Measurements from ENCODE around the gene DOC2B. TPM values are rescaled to one million over a fixed set of nuclear protein-coding genes. Genes with fewer than 3 reads are reported as not detected.

The DOC2B gene
- total RNA-seq = not detected
- polyA plus RNA-seq = not detected

DNA sequence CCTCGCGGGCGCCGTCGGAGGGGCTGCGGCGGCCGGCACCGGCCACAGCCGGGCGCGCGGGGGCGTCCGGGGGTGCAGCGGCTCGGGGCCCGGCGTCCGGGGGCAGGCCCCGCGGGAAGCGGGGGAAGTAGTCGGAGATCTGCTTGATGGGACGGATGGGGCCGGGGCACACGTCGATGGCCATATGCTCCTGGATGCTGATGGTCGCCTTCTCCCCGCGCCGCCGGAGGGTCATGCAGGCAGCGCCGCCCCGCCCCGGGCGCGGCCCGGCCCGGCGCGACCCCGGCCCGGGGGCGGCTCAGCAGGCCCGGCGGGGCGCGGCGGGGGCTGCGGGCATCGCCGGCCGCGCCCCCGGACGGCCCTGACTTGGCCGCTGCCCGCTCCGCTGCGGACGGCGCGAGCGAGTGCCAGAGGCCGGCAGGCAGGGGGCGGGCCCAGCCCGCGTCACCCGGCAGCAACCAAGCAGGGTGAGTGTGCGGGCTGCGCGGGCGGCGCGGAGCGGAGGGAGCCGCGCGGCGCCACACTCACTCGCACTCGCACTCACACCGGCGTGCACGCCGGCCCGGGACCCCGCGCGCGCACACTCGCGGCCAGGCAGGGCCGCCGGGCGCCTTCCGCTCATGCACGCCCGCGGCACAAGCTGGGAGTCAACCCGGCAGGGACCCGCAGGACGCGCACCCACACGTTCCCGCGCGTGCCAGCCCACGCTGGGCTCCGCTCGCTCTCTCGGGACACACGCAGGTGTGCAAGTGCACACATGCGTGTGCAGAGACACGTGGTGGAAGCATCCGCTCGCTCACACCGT, at the start of gene DOC2B:
Gene DOC2B, minus strand, starts transcription at position 406 of the 805 bp plus-strand sequence. Its CDS starts 171 bp downstream, at position 235.
- H3K27ac ChIP-seq (ENCODE audit: insufficient read depth, low read length, poor library complexity, severe bottlenecking) = no peak within 1 kb of the TSS
- no peak within 1 kb of the TSS for H3K4me3 ChIP-seq (ENCODE audit: low read depth, low read length)
- peaks cover 4% of the 10 kb centered on the region for H3K4me1 ChIP-seq (ENCODE audit: control insufficient read depth, insufficient read depth, low read length, poor library complexity, severe bottlenecking)
- H3K9me3 ChIP-seq (ENCODE audit: control insufficient read depth in 2 of 2, low read length in 2 of 2) = no peaks in the 10 kb centered on the region
- Mint-ChIP-seq H3K4me1 (peaks cover 0 to 22% (median 3%) of the 10 kb centered on the region in 4 donors), H3K9me3 (peaks cover 0 to 2% (median 0%) of the 10 kb centered on the region in 7 donors), H3K36me3 (no peaks in the 10 kb centered on the region), H3K27ac (no peak within 1 kb of the TSS), H3K27me3 (peaks cover 56% of the 10 kb centered on the region), H3K4me3 (peak within 1 kb of the TSS in 3 of 4 donors; percentile 44 to 70 (median 65))
- DNase-seq = no peak
- no peaks in the 10 kb centered on the region for H3K36me3 ChIP-seq (ENCODE audit: control insufficient read depth, insufficient read depth, low read length)
- H3K27me3 ChIP-seq (ENCODE audit: control insufficient read depth, insufficient read depth, low read length) = peaks cover 2% of the 10 kb centered on the region
- ATAC-seq (ENCODE audit: low read depth in 2 of 2) = no peak

DNA sequence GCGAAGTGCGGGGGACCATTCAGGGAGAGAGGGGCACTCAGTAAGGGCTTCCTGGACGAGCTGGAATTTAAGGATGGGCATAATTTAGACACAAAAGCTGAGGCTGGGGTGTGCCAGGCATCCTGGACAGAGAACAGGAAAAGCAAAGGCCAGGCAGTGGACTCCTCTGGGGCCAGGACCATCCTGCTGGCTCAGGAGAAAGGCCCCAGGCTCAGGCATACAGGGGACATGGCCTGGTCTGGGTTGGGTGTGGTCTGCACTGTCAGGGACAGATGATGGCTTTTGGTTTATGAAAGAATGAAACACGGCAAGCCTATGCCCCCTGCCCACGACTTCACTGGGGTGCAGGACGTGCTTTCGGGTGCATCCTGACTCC, 48.9 kb upstream of the DOC2B start:
- Mint-ChIP-seq H3K27me3 (peaks cover 5% of the 10 kb centered on the region), H3K4me1 (no peaks in the 10 kb centered on the region), H3K36me3 (no peaks in the 10 kb centered on the region), H3K27ac (no peak overlapping the region), H3K4me3 (no peak overlapping the region), H3K9me3 (peaks cover 0 to 1% (median 0%) of the 10 kb centered on the region in 7 donors)
- Histone ChIP-seq H3K36me3 (ENCODE audit: control insufficient read depth, insufficient read depth, low read length) (no peaks in the 10 kb centered on the region), H3K9me3 (ENCODE audit: control insufficient read depth in 2 of 2, low read length in 2 of 2) (no peaks in the 10 kb centered on the region), H3K4me1 (ENCODE audit: control insufficient read depth, insufficient read depth, low read length, poor library complexity, severe bottlenecking) (no peaks in the 10 kb centered on the region), H3K27me3 (ENCODE audit: control insufficient read depth, insufficient read depth, low read length) (no peaks in the 10 kb centered on the region), H3K27ac (ENCODE audit: insufficient read depth, low read length, poor library complexity, severe bottlenecking) (no peak overlapping the region), H3K4me3 (ENCODE audit: low read depth, low read length) (no peak overlapping the region)
- DNase-seq = no peak
- no peak for ATAC-seq (ENCODE audit: low read depth in 2 of 2)

DNA sequence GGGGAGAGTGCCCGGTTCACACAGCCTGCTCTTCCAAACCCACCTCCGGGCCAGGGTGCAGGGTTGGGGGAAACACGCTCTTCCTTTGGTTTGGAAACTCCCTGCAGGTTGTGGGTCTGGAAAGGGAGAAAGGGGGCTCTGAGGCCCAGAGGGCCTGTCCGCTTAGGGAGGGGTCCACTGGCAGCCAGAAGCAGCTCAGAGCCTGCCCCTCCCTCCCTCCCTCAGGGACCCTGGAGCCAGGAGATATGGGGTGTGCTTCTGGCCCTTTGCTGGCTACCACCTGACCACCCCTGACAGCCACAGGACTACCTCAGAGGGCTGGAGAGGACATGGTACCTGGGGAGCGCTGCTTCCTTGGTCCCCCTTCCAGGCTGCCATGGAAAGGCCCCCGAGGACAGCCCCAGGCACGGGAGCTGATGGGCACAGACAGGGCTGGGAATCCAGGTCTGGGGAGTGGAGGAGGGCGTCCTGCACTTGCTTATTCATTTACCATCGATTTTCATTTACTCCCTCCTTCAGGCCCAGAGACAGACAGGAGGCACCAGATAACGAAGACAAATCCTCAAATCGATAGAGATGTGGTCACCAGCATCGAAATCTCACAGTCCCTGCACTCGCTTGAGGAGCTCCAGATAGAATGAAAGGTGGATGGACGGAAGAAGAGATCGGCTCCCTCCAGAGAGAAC, 48.4 kb upstream of the DOC2B start:
- Histone ChIP-seq H3K27me3 (ENCODE audit: control insufficient read depth, insufficient read depth, low read length) (no peaks in the 10 kb centered on the region), H3K9me3 (ENCODE audit: control insufficient read depth in 2 of 2, low read length in 2 of 2) (no peaks in the 10 kb centered on the region), H3K36me3 (ENCODE audit: control insufficient read depth, insufficient read depth, low read length) (no peaks in the 10 kb centered on the region), H3K27ac (ENCODE audit: insufficient read depth, low read length, poor library complexity, severe bottlenecking) (no peak overlapping the region), H3K4me1 (ENCODE audit: control insufficient read depth, insufficient read depth, low read length, poor library complexity, severe bottlenecking) (no peaks in the 10 kb centered on the region), H3K4me3 (ENCODE audit: low read depth, low read length) (no peak overlapping the region)
- DNase-seq (no peak), ATAC-seq (ENCODE audit: low read depth in 2 of 2) (no peak)
- Mint-ChIP-seq H3K27ac (no peak overlapping the region), H3K4me1 (no peaks in the 10 kb centered on the region), H3K36me3 (no peaks in the 10 kb centered on the region), H3K27me3 (peaks cover 5% of the 10 kb centered on the region), H3K9me3 (peaks cover 0 to 1% (median 0%) of the 10 kb centered on the region in 7 donors), H3K4me3 (no peak overlapping the region)

DNA sequence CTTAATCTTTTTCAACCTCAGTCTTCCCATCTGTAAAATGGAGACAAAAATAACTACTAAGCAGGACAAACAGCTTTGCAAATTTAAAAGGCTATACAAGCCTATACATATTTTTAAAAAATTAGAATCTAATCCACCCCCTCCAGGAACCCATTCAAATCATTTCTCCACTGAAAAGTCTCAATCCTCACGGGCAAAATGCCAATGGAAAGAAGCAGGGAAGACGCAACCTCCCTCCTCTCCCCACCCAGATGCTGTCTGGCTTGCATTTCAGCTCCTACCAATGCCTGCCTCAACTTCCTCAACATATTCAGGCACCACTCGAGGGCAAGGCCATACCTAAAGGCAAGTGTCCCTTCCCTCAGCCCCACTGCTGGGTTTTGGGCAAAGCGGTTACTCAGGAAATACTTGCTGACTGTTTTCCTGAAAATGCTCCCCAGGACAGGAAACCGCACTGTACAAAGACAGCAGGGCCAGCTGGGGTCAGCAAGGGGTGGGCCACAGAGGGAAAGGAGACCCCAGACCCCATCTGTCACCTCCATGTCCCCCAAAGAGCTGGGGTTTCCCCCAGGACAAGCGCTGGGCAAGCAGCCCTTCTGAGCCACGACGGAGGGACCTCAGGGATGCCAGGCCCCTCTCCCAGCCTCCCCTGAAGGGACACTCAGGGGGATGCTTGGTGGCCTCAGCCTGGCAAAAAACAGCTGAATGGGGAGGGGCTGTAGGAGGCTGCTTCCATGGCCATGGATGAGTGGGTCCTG, 47.7 kb upstream of the DOC2B start:
- ATAC-seq (ENCODE audit: low read depth in 2 of 2) = no peak

DNA sequence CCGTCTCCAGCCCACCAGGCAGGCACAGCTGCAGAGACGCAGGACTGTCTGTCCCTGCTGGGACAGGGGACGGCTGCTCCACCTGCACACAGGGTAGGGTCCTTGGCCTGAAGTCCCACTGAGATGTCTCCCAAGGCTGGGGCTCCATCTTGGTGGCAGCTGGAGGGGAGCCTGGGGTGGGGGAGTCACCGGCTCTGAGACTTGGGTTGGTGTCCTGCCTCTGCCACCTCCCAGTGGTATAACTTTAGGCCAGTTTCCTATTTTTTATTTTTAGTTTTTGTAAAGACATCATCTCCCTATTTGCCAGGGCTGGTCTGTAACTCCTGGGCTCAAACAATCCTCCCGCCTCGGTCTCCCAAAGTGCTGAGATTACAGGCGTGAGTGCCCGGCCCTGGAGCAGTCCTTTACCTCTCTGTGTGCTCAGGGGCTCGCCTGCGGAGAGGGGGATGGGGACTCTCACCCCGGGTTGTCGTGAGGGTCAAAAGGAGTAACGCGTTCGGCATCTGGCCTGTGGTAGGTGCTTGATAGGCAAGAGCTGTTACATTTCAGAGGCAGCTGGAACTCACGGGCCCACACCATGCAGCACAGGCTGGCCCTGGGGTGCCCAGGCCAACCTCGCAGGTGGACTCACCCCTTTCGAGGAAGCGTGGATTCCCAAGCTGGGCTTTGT, 46.6 kb upstream of the DOC2B start:
- Histone ChIP-seq H3K27me3 (ENCODE audit: control insufficient read depth, insufficient read depth, low read length) (no peaks in the 10 kb centered on the region), H3K4me1 (ENCODE audit: control insufficient read depth, insufficient read depth, low read length, poor library complexity, severe bottlenecking) (no peaks in the 10 kb centered on the region), H3K9me3 (ENCODE audit: control insufficient read depth in 2 of 2, low read length in 2 of 2) (no peaks in the 10 kb centered on the region), H3K27ac (ENCODE audit: insufficient read depth, low read length, poor library complexity, severe bottlenecking) (no peak overlapping the region), H3K36me3 (ENCODE audit: control insufficient read depth, insufficient read depth, low read length) (no peaks in the 10 kb centered on the region), H3K4me3 (ENCODE audit: low read depth, low read length) (no peak overlapping the region)
- peaks cover 5% of the 10 kb centered on the region for H3K27me3 Mint-ChIP-seq
- H3K9me3 Mint-ChIP-seq = peaks cover 0 to 2% (median 0%) of the 10 kb centered on the region in 7 donors
- no peak overlapping the region for H3K4me3 Mint-ChIP-seq
- no peaks in the 10 kb centered on the region for H3K36me3 Mint-ChIP-seq
- H3K27ac Mint-ChIP-seq = no peak overlapping the region
- no peak for DNase-seq
- ATAC-seq (ENCODE audit: low read depth in 2 of 2) = no peak
- no peaks in the 10 kb centered on the region for H3K4me1 Mint-ChIP-seq

More for the DNA sequence above, 47.7 kb upstream of the DOC2B start:
- H3K9me3 Mint-ChIP-seq = peaks cover 0 to 1% (median 0%) of the 10 kb centered on the region in 7 donors
- no peak for DNase-seq
- no peak overlapping the region for H3K4me3 Mint-ChIP-seq
- no peaks in the 10 kb centered on the region for H3K36me3 Mint-ChIP-seq
- Histone ChIP-seq H3K27ac (ENCODE audit: insufficient read depth, low read length, poor library complexity, severe bottlenecking) (no peak overlapping the region), H3K9me3 (ENCODE audit: control insufficient read depth in 2 of 2, low read length in 2 of 2) (no peaks in the 10 kb centered on the region), H3K36me3 (ENCODE audit: control insufficient read depth, insufficient read depth, low read length) (no peaks in the 10 kb centered on the region), H3K4me3 (ENCODE audit: low read depth, low read length) (no peak overlapping the region), H3K4me1 (ENCODE audit: control insufficient read depth, insufficient read depth, low read length, poor library complexity, severe bottlenecking) (no peaks in the 10 kb centered on the region), H3K27me3 (ENCODE audit: control insufficient read depth, insufficient read depth, low read length) (no peaks in the 10 kb centered on the region)
- H3K4me1 Mint-ChIP-seq = no peaks in the 10 kb centered on the region
- peaks cover 5% of the 10 kb centered on the region for H3K27me3 Mint-ChIP-seq
- H3K27ac Mint-ChIP-seq = peak overlapping the region in 1 of 3 donors; percentile 20

DNA sequence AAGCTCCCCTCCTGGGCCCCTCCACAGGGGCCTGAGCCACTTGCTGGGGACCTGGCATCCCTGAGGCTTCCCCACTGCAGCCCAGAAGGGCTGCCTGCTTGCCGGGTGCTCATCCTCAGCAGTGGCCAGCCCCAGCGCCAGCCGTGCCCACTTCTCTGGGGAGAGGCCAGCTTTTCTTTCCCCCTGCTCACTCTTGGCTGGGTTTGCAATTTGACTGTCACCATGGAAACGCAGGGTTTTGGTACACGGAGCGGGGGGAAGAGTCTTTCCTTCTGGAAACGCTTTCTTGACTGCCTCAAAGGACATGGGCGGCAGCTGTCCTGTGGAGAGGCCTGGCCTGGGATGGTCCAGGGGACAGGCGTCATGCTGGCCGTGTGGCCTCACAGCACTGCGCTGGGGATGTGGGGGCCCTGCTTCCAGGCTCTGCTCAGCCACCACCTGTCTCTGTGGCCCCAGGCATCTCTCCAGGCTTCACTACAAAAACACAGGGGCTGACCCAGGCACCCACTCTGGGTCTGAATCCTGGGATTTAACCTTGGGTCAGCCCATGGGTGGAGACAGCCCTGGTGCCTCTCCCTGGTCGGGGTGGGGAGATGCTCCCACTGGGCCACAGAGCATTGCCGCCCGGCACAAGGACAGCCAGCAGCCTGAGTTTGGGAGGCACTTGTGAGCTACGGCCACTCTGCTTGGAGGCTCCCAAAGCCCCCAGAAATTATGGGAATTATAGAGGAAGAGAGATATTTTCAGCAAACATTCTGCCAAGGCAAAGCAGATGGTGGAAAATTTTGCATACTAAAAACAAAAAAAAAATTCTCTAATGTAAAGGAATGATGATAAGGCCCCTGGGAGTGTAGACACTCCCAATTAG, 45.9 kb upstream of the DOC2B start:
- ATAC-seq (ENCODE audit: low read depth in 2 of 2) (no peak), DNase-seq (no peak)
- H3K36me3 ChIP-seq (ENCODE audit: control insufficient read depth, insufficient read depth, low read length) = no peaks in the 10 kb centered on the region
- H3K4me1 ChIP-seq (ENCODE audit: control insufficient read depth, insufficient read depth, low read length, poor library complexity, severe bottlenecking) = no peaks in the 10 kb centered on the region
- no peak overlapping the region for H3K4me3 ChIP-seq (ENCODE audit: low read depth, low read length)
- Mint-ChIP-seq H3K4me1 (no peaks in the 10 kb centered on the region), H3K27me3 (peaks cover 4% of the 10 kb centered on the region), H3K36me3 (no peaks in the 10 kb centered on the region), H3K4me3 (no peak overlapping the region), H3K9me3 (peaks cover 0 to 2% (median 0%) of the 10 kb centered on the region in 7 donors), H3K27ac (no peak overlapping the region)
- no peak overlapping the region for H3K27ac ChIP-seq (ENCODE audit: insufficient read depth, low read length, poor library complexity, severe bottlenecking)
- H3K27me3 ChIP-seq (ENCODE audit: control insufficient read depth, insufficient read depth, low read length) = no peaks in the 10 kb centered on the region
- H3K9me3 ChIP-seq (ENCODE audit: control insufficient read depth in 2 of 2, low read length in 2 of 2) = no peaks in the 10 kb centered on the region

Data from CD4-positive, CD25-positive, alpha-beta regulatory T cell (primary cell).